ENCODE measurements around the gene PI4KB.

GRCh38 chr1:151259351-151259750 is 67.9 kb downstream of the PI4KB start:
- no peak for TF ChIP-seq RFX5 (IDR thresholded peaks at IDR 0.05; ENCODE audit: low read depth, low read length)
- TF ChIP-seq SMC3 (IDR thresholded peaks at IDR 0.05; ENCODE audit: low read depth, low read length), result no peak
- TF ChIP-seq RCOR1 (IDR thresholded peaks at IDR 0.05; ENCODE audit: insufficient replicate concordance, low read length), result no peak
- TF ChIP-seq POLR2A (IDR thresholded peaks at IDR 0.05; ENCODE audit: low read depth, low read length), result no peak

All from IMR-90 (cell line).